HepG2 (cell line): Measurements from ENCODE around the gene MCMBP.

Source experiments
- MEIS1 ChIP-seq: sonication (generic); formaldehyde crosslinking; IDR thresholded peaks from 2 replicates; pipeline ENCODE4 v1.9.0; 2021; ENCODE audit warnings: mild to moderate bottlenecking, missing genetic modification reagents, moderate library complexity, borderline replicate concordance
- ZC3H4 ChIP-seq: sonication (generic); formaldehyde crosslinking; IDR thresholded peaks from 2 replicates; pipeline ENCODE4 v1.4.0; 2020; ENCODE audit warnings: missing genetic modification reagents, borderline replicate concordance

DNA sequence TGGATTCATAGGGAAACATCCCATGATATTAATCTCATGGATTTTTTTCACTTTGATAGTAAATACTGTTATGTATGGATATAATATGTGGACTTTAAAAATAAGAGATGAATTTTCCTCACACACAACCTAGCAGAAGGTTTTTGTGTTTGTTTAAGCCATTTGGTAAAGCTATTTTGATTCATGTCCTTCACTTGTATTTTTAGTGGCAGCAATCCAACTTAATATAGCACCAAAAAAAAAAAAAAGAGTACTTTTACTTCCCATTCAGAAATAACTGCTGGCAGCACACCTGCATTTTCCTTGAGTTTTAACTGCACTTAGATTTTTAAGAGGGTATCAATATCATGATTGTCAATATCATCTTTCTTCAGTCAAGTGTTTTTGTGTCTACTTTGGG, 60.0 kb downstream of the MCMBP start:
- TF ChIP-seq MEIS1: no peak
- no peak for TF ChIP-seq ZC3H4
